ENCODE data around the gene EIF4G1. TPM values are rescaled to one million over a fixed set of nuclear protein-coding genes. Genes with fewer than 3 reads are reported as not detected.

The EIF4G1 gene
- total RNA-seq, 1 experiment from 2014 or later, result 532 TPM

GRCh38 chr3:184325269-184325668, 10.9 kb downstream of the EIF4G1 start:
- Mint-ChIP-seq H3K36me3 (ENCODE audit: insufficient read depth in 1 of 3, low read depth in 3 of 3) (peaks cover 92 to 99% (median 98%) of the 10 kb centered on the region in 3 experiments), H3K27ac (peak overlapping the region in 1 of 3 experiments; percentile 84; a peak in 3 of 7 replicates), H3K27me3 (ENCODE audit: low read depth) (no peaks in the 10 kb centered on the region; the same call in none of the 2 replicates), H3K4me1 (no peaks in the 10 kb centered on the region), H3K4me3 (no peak overlapping the region; a peak in 1 of 5 replicates), H3K9me3 (no peaks in the 10 kb centered on the region)
- Histone ChIP-seq H3K9me3 (ENCODE audit: control insufficient read depth, low read depth, low read length) (no peaks in the 10 kb centered on the region), H3K79me2 (ENCODE audit: insufficient read depth, low read length) (no peaks in the 10 kb centered on the region), H3T11ph (ENCODE audit: low read length) (no peak overlapping the region), H3K27me3 (ENCODE audit: insufficient read depth, low read length) (no peaks in the 10 kb centered on the region), H3K27ac (ENCODE audit: insufficient read length, low read depth, low read length) (no peak overlapping the region), H4K5ac (ENCODE audit: insufficient read length, low read depth, low read length) (no peak overlapping the region), H3K9ac (ENCODE audit: extremely low read depth, insufficient read length, low read length) (no peak overlapping the region), H3K23ac (ENCODE audit: insufficient read length, low read depth, low read length) (no peak overlapping the region), H2BK5ac (ENCODE audit: insufficient read length, low read length) (no peak overlapping the region), H3K4me2 (ENCODE audit: insufficient read depth, insufficient read length, low read length) (no peak overlapping the region), H4K20me1 (ENCODE audit: control insufficient read depth, insufficient read depth, insufficient read length) (no peaks in the 10 kb centered on the region), H2BK120ac (ENCODE audit: low read depth, low read length, poor library complexity, severe bottlenecking) (no peak overlapping the region), H2AK5ac (ENCODE audit: insufficient read length, low read length) (no peak overlapping the region), H2BK12ac (ENCODE audit: insufficient read length, low read depth, low read length) (no peak overlapping the region), H4K8ac (replicated peaks; ENCODE audit: insufficient read length, low read depth, low read length) (no peak overlapping the region), H3K4ac (ENCODE audit: low read depth, low read length) (no peak overlapping the region), H3K23me2 (ENCODE audit: insufficient read length, low read depth, low read length, poor library complexity, severe bottlenecking) (no peaks in the 10 kb centered on the region), H3K79me1 (ENCODE audit: insufficient read depth, low read depth, low read length, poor library complexity, severe bottlenecking) (no peaks in the 10 kb centered on the region), H2BK20ac (ENCODE audit: low read depth, low read length, poor library complexity, severe bottlenecking) (no peak overlapping the region), H3K4me1 (ENCODE audit: insufficient read depth, low read length) (no peaks in the 10 kb centered on the region), H3K56ac (ENCODE audit: insufficient read length, low read depth, low read length) (no peak overlapping the region), H3K18ac (ENCODE audit: insufficient read length, low read depth, low read length) (no peak overlapping the region), H4K91ac (ENCODE audit: insufficient read length, low read depth, low read length) (no peak overlapping the region), H2AFZ (ENCODE audit: low read length) (no peak overlapping the region), H2BK15ac (ENCODE audit: low read depth, low read length) (no peak overlapping the region), H3K14ac (ENCODE audit: insufficient read depth, low read length) (no peak overlapping the region)
- no peak for DNase-seq
- WGBS (ENCODE audit: extremely low coverage, insufficient read length, low lambda C conversion rate), result no CpG with 5 or more reads among the region's 13 CpGs
- TF ChIP-seq, protein P1, sequence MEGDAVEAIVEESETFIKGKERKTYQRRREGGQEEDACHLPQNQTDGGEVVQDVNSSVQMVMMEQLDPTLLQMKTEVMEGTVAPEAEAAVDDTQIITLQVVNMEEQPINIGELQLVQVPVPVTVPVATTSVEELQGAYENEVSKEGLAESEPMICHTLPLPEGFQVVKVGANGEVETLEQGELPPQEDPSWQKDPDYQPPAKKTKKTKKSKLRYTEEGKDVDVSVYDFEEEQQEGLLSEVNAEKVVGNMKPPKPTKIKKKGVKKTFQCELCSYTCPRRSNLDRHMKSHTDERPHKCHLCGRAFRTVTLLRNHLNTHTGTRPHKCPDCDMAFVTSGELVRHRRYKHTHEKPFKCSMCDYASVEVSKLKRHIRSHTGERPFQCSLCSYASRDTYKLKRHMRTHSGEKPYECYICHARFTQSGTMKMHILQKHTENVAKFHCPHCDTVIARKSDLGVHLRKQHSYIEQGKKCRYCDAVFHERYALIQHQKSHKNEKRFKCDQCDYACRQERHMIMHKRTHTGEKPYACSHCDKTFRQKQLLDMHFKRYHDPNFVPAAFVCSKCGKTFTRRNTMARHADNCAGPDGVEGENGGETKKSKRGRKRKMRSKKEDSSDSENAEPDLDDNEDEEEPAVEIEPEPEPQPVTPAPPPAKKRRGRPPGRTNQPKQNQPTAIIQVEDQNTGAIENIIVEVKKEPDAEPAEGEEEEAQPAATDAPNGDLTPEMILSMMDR (conservative IDR thresholded peaks at IDR 0.05), result no peak
